Spleen (tissue), 11 donors: Measurements from ENCODE around the gene NUP210. TPM values are rescaled to one million over a fixed set of nuclear protein-coding genes. Genes with fewer than 3 reads are reported as not detected.

Source experiments
- DNase-seq: peaks from one replicate; pipeline ENCODE4 v3.0.0-alpha.2; 2020
- H3K27ac ChIP-seq, 8 donors: fragments of 200-600 bp; sonication (generic) in 7 of 8; 1 replicate in 4 of 8; 2 replicates in 4 of 8; pipeline versions ENCODE4 v1.5.0 to v1.8.0; 2016 to 2021; ENCODE audit warnings: inconsistent platforms in 4 of 8, mild to moderate bottlenecking in 4 of 8, moderate library complexity in 1 of 8
- H3K27me3 ChIP-seq, 7 donors: fragments of 200-600 bp; sonication (generic) in 6 of 7; replicated peaks in 1 of 7; 1 replicate in 4 of 7; 2 replicates in 3 of 7; pipeline versions ENCODE4 v1.5.0 to v1.8.0; 2016 to 2021; ENCODE audit warnings: inconsistent platforms in 3 of 7, mild to moderate bottlenecking in 1 of 7
- H3K36me3 ChIP-seq, 6 donors: fragments of 200-600 bp; sonication (generic) in 5 of 6; 1 replicate in 4 of 6; 2 replicates in 2 of 6; pipeline versions ENCODE4 v1.5.0 to v1.8.0; 2016 to 2021; ENCODE audit warnings: inconsistent platforms in 2 of 6
- H3K4me1 ChIP-seq, 6 donors: fragments of 200-600 bp; sonication (generic) in 5 of 6; 1 replicate in 3 of 6; 2 replicates in 3 of 6; pipeline versions ENCODE4 v1.5.0 to v1.8.0; 2016 to 2021; ENCODE audit warnings: inconsistent platforms in 3 of 6
- H3K4me3 ChIP-seq, 8 donors: fragments of 200-600 bp; sonication (generic) in 7 of 8; 1 replicate in 4 of 8; 2 replicates in 4 of 8; pipeline versions ENCODE4 v1.5.0 to v1.8.0; 2016 to 2021; ENCODE audit warnings: inconsistent platforms in 4 of 8, mild to moderate bottlenecking in 4 of 8, moderate library complexity in 2 of 8
- H3K9me3 ChIP-seq, 8 donors: fragments of 200-600 bp; sonication (generic) in 7 of 8; 1 replicate in 4 of 8; 2 replicates in 4 of 8; pipeline versions ENCODE4 v1.5.0 to v1.8.0; 2016 to 2021; ENCODE audit warnings: inconsistent platforms in 4 of 8
- CTCF ChIP-seq, 11 experiments: fragments of 200-600 bp in 7 of 11; fragments of 450-650 bp in 4 of 11; sonication (generic) in 4 of 11; IDR thresholded peaks in 8 of 11; conservative IDR thresholded peaks in 3 of 11; 1 replicate in 7 of 11; 2 replicates in 4 of 11; pipeline versions ENCODE4 v1.4.0 to v1.8.0; 2016 to 2021; ENCODE audit warnings: antibody characterized with exemption in 11 of 11, inconsistent platforms in 4 of 11, mild to moderate bottlenecking in 1 of 11
- POLR2A ChIP-seq, 3 donors: fragments of 450-650 bp; IDR thresholded peaks; one replicate each; pipeline ENCODE4 v1.5.1; 2017; ENCODE audit warnings: antibody characterized with exemption in 3 of 3, mild to moderate bottlenecking in 1 of 3
- POLR2AphosphoS5 ChIP-seq, 3 donors: sonication (generic); formaldehyde crosslinking; IDR thresholded peaks; one replicate each; pipeline ENCODE4 v1.5.1; 2017; ENCODE audit warnings: antibody characterized with exemption in 3 of 3
- WGBS, 5 donors: extraction: QIAGEN DNeasy Blood & Tissue Kit in 3 of 5; methylation state at CpG; one replicate each; pipeline versions ENCODE4 v1.1.5 to v1.1.7; 2013 to 2018; 5-methylcytosine and 5-hydroxymethylcytosine counted together
- intact Hi-C: fragments of 100-400 bp; cut with DNase I; formaldehyde crosslinking; loops from one replicate; pipeline ENCODE4 v1.15.0; 2023; ENCODE audit warnings: low total_unique reads
- polyA plus RNA-seq, 3 donors: library from polyadenylated mRNA; stranded (reverse); fragments of 200-250 nt; gene quantifications; one replicate each; pipeline ENCODE4 v1.2.1, GENCODE V29; 2013
- total RNA-seq, 7 donors: library from RNA; depleted of rRNA in 3 of 7; stranded (reverse); fragments of >200 nt in 3 of 7; fragmentation: NEBNext Ultra II Directional in 4 of 7; extraction: Animal tissue kit (Norgen Biotek cat#: 25700) in 4 of 7; gene quantifications; one replicate each; pipeline versions ENCODE4 v1.1.0 to v1.2.1, GENCODE V29; 2016 to 2021
- donor health status: healthy with polysubstance abuse.
- donor health status: DM: no; HTN: no; CAD: no; lungs with moderate emphysema.
- donor health status: DM: no; HTN: no; CAD: no.
- donor health status: Bipolar disorder and iron deficiency.
- donor health status: healthy.
- donor health status: DM: no; HTN: no; CAD: no.
- donor health status: DM: yes; HTN: yes; CAD: no.

The NUP210 gene
- total and polyA plus RNA-seq, 10 donors, result 20.1 to 76.8 (median 58.2) TPM

- Histone ChIP-seq H3K27me3 (peaks cover 0 to 40% (median 20%) of the 10 kb centered on the region in 7 donors), H3K9me3 (peaks cover 0 to 26% (median 15%) of the 10 kb centered on the region in 8 donors), H3K4me3 (no peak overlapping the region), H3K27ac (no peak overlapping the region), H3K36me3 (no peaks in the 10 kb centered on the region), H3K4me1 (no peaks in the 10 kb centered on the region)
- peak; percentile 56 for DNase-seq
- WGBS, 5 donors, result 70 to 87% (median 80%) methylated on average over 8 to 10 of the region's 10 CpGs
- intact Hi-C loops, result no loop called here
- TF ChIP-seq POLR2AphosphoS5 (IDR thresholded peaks at IDR 0.05) (no peak), CTCF (IDR thresholded peaks at IDR 0.05 in 8 of 11, conservative IDR thresholded peaks at IDR 0.05 in 3 of 11) (no peak), POLR2A (IDR thresholded peaks at IDR 0.05) (no peak)
Measured at GRCh38 chr3:13288732-13289718, 131.1 kb downstream of the NUP210 start.

- no peaks in the 10 kb centered on the region for H3K36me3 ChIP-seq
- peaks cover 0 to 7% (median 7%) of the 10 kb centered on the region in 6 donors for H3K4me1 ChIP-seq
- intact Hi-C loops, result no loop called here
- TF ChIP-seq POLR2A (IDR thresholded peaks at IDR 0.05) (no peak), POLR2AphosphoS5 (IDR thresholded peaks at IDR 0.05) (no peak), CTCF (IDR thresholded peaks at IDR 0.05 in 8 of 11, conservative IDR thresholded peaks at IDR 0.05 in 3 of 11) (no peak)
- H3K4me3 ChIP-seq, result no peak overlapping the region
- 61 to 72% (median 69%) methylated on average over 4 of the region's 4 CpGs for WGBS, 5 donors
- no peak for DNase-seq
- H3K9me3 ChIP-seq, result peaks cover 0 to 32% (median 21%) of the 10 kb centered on the region in 8 donors
- H3K27me3 ChIP-seq, result peaks cover 0 to 50% (median 30%) of the 10 kb centered on the region in 7 donors
- H3K27ac ChIP-seq, result no peak overlapping the region
Measured at GRCh38 chr3:13287833-13288232, 132.3 kb downstream of the NUP210 start.

- 84 to 98% (median 92%) methylated on average over 2 of the region's 2 CpGs for WGBS, 5 donors
- Histone ChIP-seq H3K27me3 (peaks cover 0 to 54% (median 39%) of the 10 kb centered on the region in 7 donors), H3K27ac (no peak overlapping the region), H3K9me3 (peaks cover 0 to 32% (median 21%) of the 10 kb centered on the region in 8 donors), H3K4me1 (peaks cover 5 to 14% (median 13%) of the 10 kb centered on the region in 6 donors), H3K4me3 (no peak overlapping the region), H3K36me3 (no peaks in the 10 kb centered on the region)
- TF ChIP-seq POLR2A (IDR thresholded peaks at IDR 0.05), result no peak
- no peak for TF ChIP-seq POLR2AphosphoS5 (IDR thresholded peaks at IDR 0.05)
- TF ChIP-seq CTCF (IDR thresholded peaks at IDR 0.05 in 8 of 11, conservative IDR thresholded peaks at IDR 0.05 in 3 of 11), result no peak
- intact Hi-C loops, result no loop called here
- DNase-seq, result no peak
Measured at GRCh38 chr3:13286873-13287272, 133.2 kb downstream of the NUP210 start.

GRCh38 chr3:13285007-13285567 is 135.0 kb downstream of the NUP210 start:
- TF ChIP-seq CTCF (IDR thresholded peaks at IDR 0.05 in 8 of 11, conservative IDR thresholded peaks at IDR 0.05 in 3 of 11), result no peak
- no peak for TF ChIP-seq POLR2A (IDR thresholded peaks at IDR 0.05)
- no peak for TF ChIP-seq POLR2AphosphoS5 (IDR thresholded peaks at IDR 0.05)
- Histone ChIP-seq H3K27me3 (peaks cover 0 to 71% (median 42%) of the 10 kb centered on the region in 7 donors), H3K27ac (no peak overlapping the region), H3K9me3 (peaks cover 0 to 32% (median 21%) of the 10 kb centered on the region in 8 donors), H3K4me1 (peaks cover 5 to 26% (median 20%) of the 10 kb centered on the region in 6 donors), H3K36me3 (no peaks in the 10 kb centered on the region), H3K4me3 (no peak overlapping the region)
- peak; percentile 48 for DNase-seq
- intact Hi-C loops, result no loop called here
- 86 to 95% (median 88%) methylated on average over 9 to 11 of the region's 11 CpGs for WGBS, 5 donors
